A673 (cell line): Measurements from ENCODE around the gene TMEM130. TPM values are rescaled to one million over a fixed set of nuclear protein-coding genes. Genes with fewer than 3 reads are reported as not detected.

Experiments
- BruUV-seq: library from RNA; stranded (reverse); fragments of 400-500 nt; replicated peaks from 2 replicates; lab custom pipeline; 2021; lab: Mats Ljungman, UMichigan
- CTCF ChIA-PET: fragments of 300-600 bp; sonication (Branson Sonifier 250); formaldehyde crosslinking; loops from one replicate; lab custom pipeline; 2022; ENCODE audit warnings: antibody characterized with exemption; lab: Charles Lee
- POLR2A ChIA-PET: fragments of 300-600 bp; sonication (Branson Sonifier 250); formaldehyde crosslinking; loops from one replicate; lab custom pipeline; 2022; ENCODE audit warnings: antibody characterized with exemption; ENCODE audit not compliant: low non-redundant PET; lab: Charles Lee
- DNase-seq: peaks from one replicate; pipeline ENCODE4 v3.0.0-alpha.2; 2015; ENCODE audit warnings: low spot score
- H3K27ac ChIP-seq: fragments of 200-600 bp; sonication (generic); 2 replicates; pipeline ENCODE4 v1.5.1; 2016; ENCODE audit warnings: mixed run types, low read depth, mild to moderate bottlenecking, mixed read lengths, antibody characterized with exemption, low read length; ENCODE audit not compliant: poor library complexity, severe bottlenecking
- H3K27me3 ChIP-seq: fragments of 200-600 bp; sonication (generic); replicated peaks from 2 replicates; pipeline ENCODE4 v1.6.1; 2017; ENCODE audit warnings: mixed run types, low read depth, mild to moderate bottlenecking, mixed read lengths, antibody characterized with exemption, low read length; ENCODE audit not compliant: insufficient read depth, poor library complexity
- H3K36me3 ChIP-seq: fragments of 200-600 bp; sonication (generic); 2 replicates; pipeline ENCODE4 v1.6.1; 2016; ENCODE audit warnings: mixed run types, mild to moderate bottlenecking, mixed read lengths, antibody characterized with exemption, low read length; ENCODE audit not compliant: insufficient read depth, poor library complexity, severe bottlenecking
- H3K4me1 ChIP-seq: fragments of 200-600 bp; sonication (generic); 2 replicates; pipeline ENCODE4 v1.6.1; 2017; ENCODE audit warnings: mixed run types, mild to moderate bottlenecking, mixed read lengths, antibody characterized with exemption, low read length; ENCODE audit not compliant: insufficient read depth, poor library complexity, severe bottlenecking
- H3K4me3 ChIP-seq: fragments of 200-600 bp; sonication (generic); 2 replicates; pipeline ENCODE4 v1.5.1; 2016; ENCODE audit warnings: low read depth, mixed run types, mild to moderate bottlenecking, mixed read lengths, low read length; ENCODE audit not compliant: poor library complexity, severe bottlenecking
- H3K9me3 ChIP-seq: fragments of 200-600 bp; sonication (generic); 2 replicates; pipeline ENCODE4 v1.6.1; 2016; ENCODE audit warnings: mixed run types, low read depth, mild to moderate bottlenecking, mixed read lengths, antibody characterized with exemption, low read length; ENCODE audit not compliant: poor library complexity, severe bottlenecking
- CTCF ChIP-seq: fragments of 300-800, 200-600 bp; sonication (generic); conservative IDR thresholded peaks from 2 replicates; pipeline ENCODE4 v1.5.1; 2017; ENCODE audit warnings: low read depth, mild to moderate bottlenecking, antibody characterized with exemption, low read length, moderate library complexity, mixed read lengths
- EZH2 ChIP-seq: fragments of 200-600 bp; sonication (generic); IDR thresholded peaks from 2 replicates; pipeline ENCODE4 v1.6.1; 2017; ENCODE audit warnings: borderline replicate concordance, low read depth, mild to moderate bottlenecking, mixed read lengths, antibody characterized with exemption, low read length; ENCODE audit not compliant: poor library complexity, severe bottlenecking
- intact Hi-C: fragments of 100-400 bp; cut with micrococcal nuclease; formaldehyde crosslinking; loops from one replicate; pipeline ENCODE4 v1.10.0; 2022; ENCODE audit not compliant: unreplicated experiment
- total RNA-seq: library from RNA; stranded (reverse); gene quantifications from 2 replicates; pipeline ENCODE4 v1.2.3, GENCODE V29; 2021

TMEM130 gene
- total RNA-seq, 1 experiment from 2014 or later, result not detected

GRCh38 chr7:98869027-98869596, 702 bp downstream of the TMEM130 start:
- TF ChIP-seq CTCF (no peak), EZH2 (peak; percentile 37)
- H3K27me3 ChIP-seq, result peaks cover 16% of the 10 kb centered on the region
- intact Hi-C loops, result no loop called here
- H3K27ac ChIP-seq, result no peak overlapping the region
- H3K9me3 ChIP-seq, result no peaks in the 10 kb centered on the region
- H3K36me3 ChIP-seq, result no peaks in the 10 kb centered on the region
- peak overlapping the region; percentile 50 for H3K4me3 ChIP-seq
- DNase-seq, result no peak
- ChIA-PET CTCF (no interaction called here), POLR2A (no interaction called here)
- H3K4me1 ChIP-seq, result no peaks in the 10 kb centered on the region
- no TSS peak for BruUV-seq

GRCh38 chr7:98868450-98868849, 1.4 kb downstream of the TMEM130 start:
- intact Hi-C loops, result no loop called here
- no TSS peak for BruUV-seq
- TF ChIP-seq CTCF (no peak), EZH2 (no peak)
- H3K9me3 ChIP-seq, result no peaks in the 10 kb centered on the region
- no peak overlapping the region for H3K27ac ChIP-seq
- no peaks in the 10 kb centered on the region for H3K4me1 ChIP-seq
- H3K4me3 ChIP-seq, result no peak overlapping the region
- ChIA-PET CTCF (no interaction called here), POLR2A (no interaction called here)
- H3K36me3 ChIP-seq, result no peaks in the 10 kb centered on the region
- H3K27me3 ChIP-seq, result peaks cover 16% of the 10 kb centered on the region
- DNase-seq, result no peak

- Histone ChIP-seq H3K4me1 (no peaks in the 10 kb centered on the region), H3K4me3 (no peak overlapping the region), H3K9me3 (no peaks in the 10 kb centered on the region), H3K27me3 (peaks cover 16% of the 10 kb centered on the region), H3K27ac (no peak overlapping the region), H3K36me3 (no peaks in the 10 kb centered on the region)
- POLR2A ChIA-PET, result no interaction called here
- intact Hi-C loops, result no loop called here
- no TSS peak for BruUV-seq
- TF ChIP-seq EZH2 (no peak), CTCF (no peak)
- CTCF ChIA-PET, result interaction anchor here (0.6 kb wide), 1 partner anchor 12 kb away, joined by 5 read pairs; the partner anchor contains the start of gene TRRAP
- no peak for DNase-seq
Measured at GRCh38 chr7:98866765-98867164, 3.0 kb downstream of the TMEM130 start.
